Measurements from ENCODE around the gene RBMS1. TPM values are rescaled to one million over a fixed set of nuclear protein-coding genes. Genes with fewer than 3 reads are reported as not detected.

Gene RBMS1
- total RNA-seq, 4 donors from 2014 or later = 13.0 to 24.5 (median 14.1) TPM

DNA sequence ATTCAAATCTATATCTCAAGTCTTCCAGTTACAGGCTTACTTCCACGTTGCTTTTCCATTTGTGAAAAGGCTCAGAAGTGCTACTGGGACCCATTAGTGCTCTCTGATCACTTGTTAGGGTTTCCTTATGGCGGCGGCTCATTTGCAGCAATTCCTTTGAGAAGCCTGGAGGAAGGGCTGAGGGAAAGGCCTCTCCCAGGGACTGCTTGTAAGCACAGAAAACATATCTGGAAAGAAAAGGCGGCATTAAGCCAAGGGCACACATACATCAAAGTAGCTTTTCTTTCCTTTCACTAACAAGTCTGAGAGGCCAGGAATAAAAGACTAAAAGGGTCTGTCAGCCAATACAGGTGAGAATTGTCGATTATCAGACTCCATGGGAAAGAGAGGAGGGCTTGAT lies 254.2 kb downstream of the RBMS1 start:
- Histone ChIP-seq H3K9me3 (no peaks in the 10 kb centered on the region), H3K27me3 (no peaks in the 10 kb centered on the region), H3K4me1 (peaks cover 70 to 76% of the 10 kb centered on the region in 2 donors), H3K36me3 (no peaks in the 10 kb centered on the region), H3K4me3 (no peak overlapping the region), H3K27ac (peak overlapping the region; percentile 83 to 87 (median 84))
- intact Hi-C loops (cut with DNase I; ENCODE audit: low total_unique reads) = no loop called here
- in situ Hi-C loops (cut with MboI; ENCODE audit: low sequenced_read_pairs in 4 of 4) = no loop called here
- TF ChIP-seq CTCF (IDR thresholded peaks at IDR 0.05 in 4 of 5, conservative IDR thresholded peaks at IDR 0.05 in 1 of 5) = no peak
- no peak for TF ChIP-seq POLR2A (IDR thresholded peaks at IDR 0.05)
- no peak for DNase-seq
- ATAC-seq = no peak

DNA sequence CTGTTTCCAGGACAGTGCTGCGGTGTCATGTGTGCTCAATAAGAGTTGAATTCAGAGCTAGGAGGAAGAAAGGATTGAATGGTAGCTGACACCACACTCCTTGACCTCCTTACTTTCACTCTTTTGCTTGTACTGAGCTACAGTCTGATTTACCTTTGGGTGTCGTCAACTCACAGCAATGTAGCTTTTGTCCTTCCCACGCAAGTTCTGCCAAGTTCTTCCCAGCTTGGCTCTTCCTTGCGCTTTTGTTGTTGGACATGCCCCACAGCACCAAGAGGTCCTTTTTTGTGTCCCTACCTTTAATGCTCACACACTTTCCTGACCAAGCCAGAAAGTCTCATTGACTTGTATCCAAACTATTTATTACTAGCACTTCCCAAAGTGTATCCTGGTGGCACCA lies 255.2 kb downstream of the RBMS1 start:
- ATAC-seq = peak; percentile 14 to 29
- no peaks in the 10 kb centered on the region for H3K9me3 ChIP-seq
- no peaks in the 10 kb centered on the region for H3K36me3 ChIP-seq
- H3K27me3 ChIP-seq = no peaks in the 10 kb centered on the region
- intact Hi-C loops (cut with DNase I; ENCODE audit: low total_unique reads) = no loop called here
- H3K4me3 ChIP-seq = peak overlapping the region in 2 of 4 donors; percentile 2 to 4
- H3K27ac ChIP-seq = peak overlapping the region; percentile 65 to 87 (median 84)
- TF ChIP-seq POLR2A (IDR thresholded peaks at IDR 0.05) = no peak
- no peak for TF ChIP-seq CTCF (IDR thresholded peaks at IDR 0.05 in 4 of 5, conservative IDR thresholded peaks at IDR 0.05 in 1 of 5)
- in situ Hi-C loops (cut with MboI; ENCODE audit: low sequenced_read_pairs in 4 of 4) = no loop called here
- H3K4me1 ChIP-seq = peaks cover 60 to 66% of the 10 kb centered on the region in 2 donors
- no peak for DNase-seq

- in situ Hi-C loops (cut with MboI; ENCODE audit: low sequenced_read_pairs in 4 of 4) (no loop called here), intact Hi-C loops (cut with DNase I; ENCODE audit: low total_unique reads) (no loop called here)
- no peak for ATAC-seq
- Histone ChIP-seq H3K36me3 (no peaks in the 10 kb centered on the region), H3K4me1 (peaks cover 38 to 53% of the 10 kb centered on the region in 2 donors), H3K9me3 (no peaks in the 10 kb centered on the region), H3K4me3 (no peak overlapping the region), H3K27ac (peak overlapping the region; percentile 83 to 93 (median 87)), H3K27me3 (no peaks in the 10 kb centered on the region)
- TF ChIP-seq CTCF (IDR thresholded peaks at IDR 0.05 in 4 of 5, conservative IDR thresholded peaks at IDR 0.05 in 1 of 5) = no peak
- no peak for TF ChIP-seq POLR2A (IDR thresholded peaks at IDR 0.05)
- no peak for DNase-seq
Measured at GRCh38 chr2:160232905-160233475, 260.6 kb downstream of the RBMS1 start.

DNA sequence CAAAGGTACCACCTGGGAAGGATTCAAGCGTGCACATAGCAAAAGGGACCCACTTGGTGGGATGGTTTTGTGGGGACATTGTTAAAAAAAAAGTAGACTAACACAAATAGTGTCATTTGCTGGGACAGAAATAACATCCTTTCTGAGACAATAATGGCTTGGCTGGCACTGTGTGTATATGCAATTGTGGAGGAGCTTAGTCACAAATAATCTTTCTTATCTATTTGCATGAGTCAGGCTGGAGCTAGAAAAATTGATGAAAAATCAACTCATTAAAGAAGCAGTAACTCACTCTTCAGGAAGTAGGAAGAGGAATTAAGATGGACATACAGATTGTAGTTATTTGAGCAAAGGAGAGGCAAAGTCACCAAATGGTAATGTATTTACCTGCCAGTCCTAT lies 264.0 kb downstream of the RBMS1 start:
- ATAC-seq (no peak), DNase-seq (no peak)
- peak overlapping the region; percentile 83 to 93 (median 87) for H3K27ac ChIP-seq
- no peaks in the 10 kb centered on the region for H3K9me3 ChIP-seq
- in situ Hi-C loops (cut with MboI; ENCODE audit: low sequenced_read_pairs in 4 of 4) = no loop called here
- no peaks in the 10 kb centered on the region for H3K36me3 ChIP-seq
- intact Hi-C loops (cut with DNase I; ENCODE audit: low total_unique reads) = no loop called here
- TF ChIP-seq POLR2A (IDR thresholded peaks at IDR 0.05) = no peak
- TF ChIP-seq CTCF (IDR thresholded peaks at IDR 0.05 in 4 of 5, conservative IDR thresholded peaks at IDR 0.05 in 1 of 5) = no peak
- no peaks in the 10 kb centered on the region for H3K27me3 ChIP-seq
- peaks cover 59 to 65% of the 10 kb centered on the region in 2 donors for H3K4me1 ChIP-seq
- H3K4me3 ChIP-seq = no peak overlapping the region
